NCI-H128 (cell line): ENCODE results near the gene NUP155.
A peak's percentile ranks its signal among the peaks of the same experiment; 100 is the strongest.
"Not testable (repeated sequence)": the region's sequence is repeated elsewhere in the genome, so short reads cannot be mapped to it uniquely, and the experiment has no call there.

Experiments
- DNase-seq: peaks from one replicate; lab custom pipeline; 2025; ENCODE audit not compliant: unreplicated experiment; lab: John Stamatoyannopoulos, UW

Gene NUP155

DNA sequence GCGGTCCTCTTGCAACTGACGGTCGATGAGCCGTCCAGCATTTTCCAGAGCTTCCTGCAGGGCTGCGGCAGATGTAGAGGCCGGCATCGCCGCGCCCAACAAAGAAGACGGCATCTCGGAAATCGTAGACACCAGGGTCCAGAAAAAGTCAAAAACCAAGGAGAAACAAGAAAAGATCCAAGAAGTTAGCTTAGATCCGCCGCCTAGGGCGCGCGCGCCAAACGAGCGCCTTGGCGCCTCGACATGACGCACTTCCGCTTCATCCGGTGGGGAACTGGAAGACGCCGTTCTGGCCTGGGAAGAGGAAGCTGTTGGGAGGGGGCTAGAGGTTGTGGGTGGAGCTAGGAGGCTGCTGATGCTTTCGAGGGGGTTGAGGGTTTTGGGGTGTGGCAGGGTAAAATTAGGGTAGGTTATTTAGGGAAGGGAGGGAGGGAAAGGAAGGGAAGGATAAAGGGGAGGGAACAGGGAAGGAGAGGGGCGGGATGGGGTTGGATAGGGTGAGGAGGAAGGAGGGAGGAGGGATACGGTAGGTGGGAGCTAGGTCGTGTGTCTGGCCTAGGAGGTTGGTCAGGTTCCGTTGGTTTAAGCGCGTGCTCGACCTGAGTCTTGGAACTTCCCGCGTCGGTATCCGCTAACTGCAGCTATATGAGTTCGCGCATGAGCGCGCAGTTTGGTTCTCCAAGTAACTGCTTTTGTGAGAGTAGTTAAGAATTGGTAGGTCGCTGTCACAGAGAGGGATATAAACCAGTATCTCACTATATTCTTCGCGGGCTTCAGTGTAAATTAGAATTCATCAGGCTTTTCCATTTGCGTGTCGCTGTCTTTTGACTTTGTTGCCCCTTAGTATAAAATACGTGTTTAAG is at the start of gene NUP155:
NUP155 (minus strand) TSS at position 243 of the 863 bp plus-strand sequence; CDS start at position 114, 129 bp downstream.
- DNase-seq = peak; percentile 85

DNA sequence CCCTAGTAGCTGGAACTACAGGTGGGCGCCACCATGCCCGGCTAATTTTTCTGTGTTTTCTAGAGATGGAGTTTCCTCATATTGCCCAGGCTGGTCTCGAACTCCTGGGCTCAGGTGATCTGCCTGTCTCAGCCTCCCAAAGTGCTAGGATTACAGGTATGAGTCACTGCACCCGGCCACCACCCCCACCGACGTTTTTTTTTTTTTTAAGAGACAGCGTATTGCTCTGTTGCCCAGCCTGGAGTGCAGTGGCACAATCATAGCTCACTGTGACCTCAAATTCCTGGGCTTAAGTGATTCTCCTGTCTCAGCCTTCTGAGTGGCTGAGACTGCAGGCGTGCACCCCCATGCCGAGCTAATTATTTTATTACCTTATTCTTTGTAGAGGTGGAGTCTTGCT is 46.4 kb upstream of the NUP155 start:
- DNase-seq = no peak

GRCh38 chr5:37415456-37415855 is 44.5 kb upstream of the NUP155 start:
- DNase-seq = not testable (repeated sequence)

DNA sequence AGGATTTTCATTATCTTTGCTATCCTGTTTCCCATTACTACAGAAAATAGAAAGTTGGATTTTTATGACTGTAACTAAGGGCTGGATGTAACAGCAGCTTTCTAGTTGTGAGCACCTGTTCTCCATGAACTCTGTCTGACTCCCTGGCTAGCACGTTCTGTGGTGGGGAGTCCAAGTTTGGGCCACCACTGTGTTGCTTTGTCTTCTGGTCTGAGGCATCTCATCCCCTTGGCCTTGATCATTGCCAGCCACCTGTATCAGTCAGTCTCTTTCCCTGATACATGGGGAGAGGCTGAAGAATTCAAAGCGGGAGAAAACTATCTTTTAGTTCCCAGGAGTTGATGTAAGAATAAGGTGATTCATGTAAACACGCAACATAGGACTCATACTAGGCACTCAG is 41.6 kb upstream of the NUP155 start:
- DNase-seq = no peak

DNA sequence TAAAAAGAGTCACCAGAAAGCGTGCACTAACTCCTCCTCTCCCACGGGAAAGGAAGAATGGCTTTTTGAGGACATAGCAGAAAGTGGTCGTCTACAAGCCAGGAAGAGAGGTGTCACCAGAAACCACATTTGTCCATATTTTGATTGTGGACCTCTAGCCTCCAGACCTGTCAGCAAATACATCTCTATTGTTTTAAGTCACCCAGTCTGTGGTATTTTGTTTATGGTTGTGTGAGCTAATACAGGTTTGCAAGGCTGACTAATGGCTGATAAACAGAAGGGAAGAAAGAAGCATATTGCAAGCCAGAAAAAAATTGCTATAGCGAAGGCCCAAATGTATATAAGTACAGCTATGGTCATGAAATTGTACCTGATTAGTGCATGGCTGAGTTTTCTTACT is 29.6 kb upstream of the NUP155 start:
- no peak for DNase-seq

DNA sequence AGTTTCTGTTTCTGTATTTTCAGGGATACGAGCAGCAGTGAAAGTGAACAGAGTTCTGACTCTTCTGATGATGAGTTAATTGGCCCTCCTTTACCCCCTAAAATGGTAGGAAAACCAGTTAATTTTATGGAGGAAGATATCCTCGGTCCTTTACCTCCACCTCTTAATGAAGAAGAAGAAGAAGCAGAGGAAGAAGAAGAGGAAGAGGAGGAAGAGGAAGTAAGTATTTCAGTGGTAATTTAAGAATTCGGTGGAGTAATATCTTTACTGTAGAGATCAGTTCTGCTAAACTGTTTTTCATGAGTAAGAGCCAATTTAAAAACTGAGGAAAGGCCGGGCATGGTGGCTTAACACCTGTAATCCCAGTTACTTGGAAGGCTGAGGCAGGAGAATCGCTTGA is 25.4 kb upstream of the NUP155 start:
- no peak for DNase-seq

DNA sequence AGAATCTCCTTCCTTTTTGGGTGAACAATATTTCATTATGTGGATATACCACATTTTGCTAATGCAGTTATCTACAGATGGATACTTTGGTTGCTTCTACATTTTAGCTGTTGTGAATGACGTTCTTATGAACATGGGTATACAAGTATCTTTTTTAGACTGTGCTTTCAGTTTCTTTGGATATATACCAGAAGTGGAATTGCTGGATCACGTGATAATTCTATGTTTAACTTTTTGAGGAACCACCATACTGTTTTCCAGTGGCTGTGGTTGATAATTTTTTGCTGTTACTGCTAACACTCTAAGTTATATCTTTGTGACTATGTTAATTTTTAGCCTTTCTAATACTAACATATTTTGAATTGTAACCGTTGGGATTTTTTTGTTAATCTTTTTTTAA is 20.7 kb upstream of the NUP155 start:
- DNase-seq = no peak

DNA sequence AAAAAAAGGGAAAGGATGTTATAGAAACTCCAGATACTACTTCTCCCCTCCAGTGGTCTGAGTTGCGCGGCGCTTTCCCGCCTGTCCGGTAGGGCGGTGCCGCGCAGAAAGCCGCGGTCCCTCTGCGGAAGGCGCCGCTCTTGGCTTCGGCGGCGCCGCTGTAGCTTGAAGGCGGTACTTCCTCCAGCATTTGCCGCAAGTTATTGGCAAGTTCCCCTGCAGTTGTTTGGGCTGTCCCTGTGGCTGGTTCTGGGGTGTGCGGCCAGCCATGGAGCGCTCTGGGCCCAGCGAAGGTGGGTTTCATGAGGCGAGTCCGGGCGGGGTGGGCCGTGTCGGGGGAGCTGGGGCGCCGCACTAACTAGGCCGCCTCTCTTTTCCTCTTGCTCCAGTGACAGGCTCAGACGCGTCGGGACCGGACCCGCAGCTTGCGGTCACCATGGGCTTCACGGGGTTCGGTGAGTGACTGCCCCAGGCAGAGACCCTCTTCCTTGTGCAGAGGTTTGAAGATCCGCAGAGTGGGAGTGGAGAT is 8.3 kb upstream of the NUP155 start, which contains the start of gene WDR70:
WDR70 (plus strand) TSS at position 219 of the 529 bp plus-strand sequence; CDS start at position 269, 50 bp downstream.
- DNase-seq = peak; percentile 75

DNA sequence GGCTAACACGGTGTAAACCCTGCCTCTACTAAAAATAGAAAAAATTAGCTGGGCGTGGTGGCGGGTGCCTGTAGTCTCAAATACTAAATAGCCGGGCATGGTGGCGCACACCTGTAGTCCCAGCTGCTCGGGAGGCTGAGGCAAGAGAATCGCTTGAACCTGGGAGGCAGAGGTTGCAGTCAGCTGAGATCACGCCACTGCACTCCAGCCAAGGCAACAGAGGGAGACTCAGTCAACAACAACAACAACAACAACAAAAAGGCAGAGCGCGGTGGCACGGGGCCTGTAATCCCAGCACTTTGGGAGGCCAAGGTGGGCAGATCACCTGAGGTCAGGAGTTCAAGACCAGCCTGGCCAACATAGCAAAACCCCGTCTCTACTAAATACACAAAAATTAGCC is 7.2 kb upstream of the NUP155 start:
- not testable (repeated sequence) for DNase-seq

GRCh38 chr5:37375091-37375490 is 4.2 kb upstream of the NUP155 start:
- DNase-seq = no peak

DNA sequence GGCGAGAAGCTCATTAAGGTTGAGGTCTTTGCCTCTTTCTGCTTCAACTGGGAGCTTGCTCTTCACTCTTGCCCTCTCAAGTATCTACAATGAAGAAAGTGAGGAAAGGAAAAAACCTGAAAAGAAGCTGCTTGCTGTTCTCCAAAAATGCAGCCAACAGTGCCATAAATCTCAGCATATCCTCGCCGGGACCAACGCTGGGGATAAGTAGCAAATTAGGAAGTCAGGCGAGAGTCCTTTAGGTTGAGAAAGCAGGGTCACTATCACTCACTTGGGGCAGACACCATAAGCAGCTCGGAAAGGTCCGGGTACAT is 399 bp downstream of the NUP155 start:
- no peak for DNase-seq

DNA sequence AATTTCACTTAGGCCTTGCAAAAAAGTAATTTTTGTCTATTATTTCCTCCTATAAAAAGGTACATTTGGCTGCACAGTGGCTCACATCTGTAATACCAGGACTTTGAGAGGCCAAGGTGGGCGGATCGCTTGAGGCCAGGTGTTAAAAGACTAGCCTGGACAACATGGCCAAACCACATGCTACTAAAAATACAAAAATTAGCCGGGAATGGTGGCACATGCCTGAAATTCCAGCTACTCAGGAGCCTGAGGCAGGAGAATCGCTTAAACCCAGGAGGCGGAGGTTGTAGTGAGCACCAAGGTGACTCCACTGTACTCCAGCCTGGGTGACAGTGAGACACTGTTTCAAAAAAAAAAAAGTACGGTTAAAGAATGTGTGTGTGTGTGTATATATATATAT is 15.7 kb downstream of the NUP155 start:
- DNase-seq = no peak

- DNase-seq = not testable (repeated sequence)
These were observed 28.2 kb downstream of the NUP155 start for GRCh38 chr5:37342741-37343140.

DNA sequence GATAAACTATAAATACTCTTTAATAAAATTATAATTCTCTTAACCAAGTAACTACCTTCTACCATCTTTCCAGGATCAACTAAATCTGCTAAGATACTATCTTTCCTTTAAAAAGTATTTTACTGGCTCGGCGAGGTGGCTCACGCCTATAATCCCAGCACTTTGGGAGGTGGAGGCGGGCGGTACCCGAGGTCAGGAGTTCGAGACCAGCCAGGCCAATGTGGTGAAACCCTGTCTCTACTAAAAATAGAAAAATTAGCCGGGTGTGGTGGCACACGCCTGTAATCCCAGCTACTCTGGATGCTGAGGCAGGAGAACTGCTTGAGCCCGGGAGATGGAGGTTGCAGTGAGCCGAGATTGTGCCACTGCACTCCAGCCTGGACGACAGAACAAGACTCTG is 36.2 kb downstream of the NUP155 start:
- DNase-seq = not testable (repeated sequence)

GRCh38 chr5:37326536-37326935 is 44.4 kb downstream of the NUP155 start:
- no peak for DNase-seq

DNA sequence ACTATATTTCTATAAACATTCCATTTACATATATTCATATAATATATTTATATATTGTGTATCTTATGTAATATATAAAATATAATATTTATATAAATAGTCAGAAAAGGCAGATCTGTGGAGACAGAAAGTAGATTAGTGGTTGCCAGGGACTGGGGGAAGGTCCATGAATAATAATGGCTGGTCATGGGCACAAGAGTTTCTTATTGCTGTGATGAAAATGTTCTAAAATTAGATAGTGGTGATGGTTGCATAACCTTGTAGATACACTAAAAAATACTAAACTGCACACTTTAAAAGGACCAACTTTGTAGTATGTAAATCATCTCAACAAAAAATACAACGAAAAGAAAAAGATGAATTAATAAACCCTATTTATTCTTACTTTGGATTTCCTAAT is 47.3 kb downstream of the NUP155 start:
- DNase-seq = no peak

DNA sequence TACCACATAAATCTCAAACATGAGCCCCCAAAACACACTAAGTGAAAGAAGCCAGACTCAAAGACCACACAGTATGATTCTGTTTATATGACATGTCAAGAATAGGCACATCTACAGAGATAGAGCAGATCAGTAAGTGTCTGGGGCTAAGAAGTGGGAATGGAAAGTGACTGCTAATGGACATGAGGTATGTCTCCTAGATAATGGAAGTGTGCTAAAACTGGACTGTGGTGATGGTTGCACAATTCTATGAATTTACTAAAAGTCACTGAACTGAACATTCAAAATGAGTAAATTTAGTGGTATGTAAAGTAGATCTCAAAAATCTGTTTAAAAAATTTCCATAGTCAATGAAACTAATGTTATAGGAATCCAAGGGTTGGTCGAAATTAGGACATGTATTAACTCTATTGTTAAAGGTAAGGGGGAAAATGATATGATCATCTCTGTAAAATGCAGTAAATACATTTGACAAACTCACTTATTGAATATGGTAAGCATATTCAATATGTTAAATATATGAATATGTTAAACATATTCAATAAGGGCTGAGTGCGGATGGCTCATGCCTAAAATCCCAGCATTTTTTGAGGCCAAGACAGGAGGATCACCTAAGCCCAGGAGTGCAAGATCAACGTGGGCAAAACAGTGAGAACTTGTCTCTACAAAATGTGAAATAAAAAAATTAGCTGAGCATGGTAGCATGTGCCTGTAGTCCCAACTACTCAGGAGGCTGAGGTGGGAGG is 51.7 kb downstream of the NUP155 start:
- no peak for DNase-seq

DNA sequence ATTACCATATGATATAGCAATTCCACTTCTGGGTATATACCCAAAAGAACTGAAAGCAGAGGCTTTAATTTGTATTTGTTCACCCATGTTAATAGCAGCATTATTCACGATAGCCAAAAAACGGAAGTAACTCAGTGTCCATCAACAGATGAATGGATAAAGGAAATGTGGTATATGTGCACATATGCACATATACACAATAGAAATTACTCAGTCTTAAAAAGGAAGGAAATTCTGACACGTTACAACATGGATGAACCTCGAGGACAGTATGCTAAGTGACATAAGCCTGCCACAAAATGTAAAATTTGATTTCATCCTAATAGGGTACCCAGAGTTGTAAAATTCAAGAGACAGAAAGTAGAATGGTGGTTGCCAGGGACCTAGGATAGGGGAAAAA is 54.9 kb downstream of the NUP155 start:
- no peak for DNase-seq

DNA sequence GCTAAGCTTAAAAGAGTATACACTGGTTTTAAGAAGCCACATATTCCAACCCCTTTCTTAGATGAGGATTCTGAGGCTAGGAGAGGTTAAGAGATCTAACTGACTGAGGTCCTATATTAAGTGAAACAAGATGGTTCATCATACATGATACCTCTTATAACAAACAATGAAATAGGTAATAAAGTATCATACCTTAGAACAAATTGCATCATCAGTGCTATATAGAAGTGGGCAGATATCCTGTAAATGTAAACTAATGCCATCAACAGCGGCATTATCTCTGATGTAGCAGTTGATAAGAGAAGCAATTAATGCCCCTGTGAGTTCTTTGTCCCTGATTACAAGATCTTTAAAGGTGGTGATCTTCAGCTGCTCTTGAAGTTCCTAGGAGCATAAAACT is 60.5 kb downstream of the NUP155 start:
- DNase-seq = no peak

DNA sequence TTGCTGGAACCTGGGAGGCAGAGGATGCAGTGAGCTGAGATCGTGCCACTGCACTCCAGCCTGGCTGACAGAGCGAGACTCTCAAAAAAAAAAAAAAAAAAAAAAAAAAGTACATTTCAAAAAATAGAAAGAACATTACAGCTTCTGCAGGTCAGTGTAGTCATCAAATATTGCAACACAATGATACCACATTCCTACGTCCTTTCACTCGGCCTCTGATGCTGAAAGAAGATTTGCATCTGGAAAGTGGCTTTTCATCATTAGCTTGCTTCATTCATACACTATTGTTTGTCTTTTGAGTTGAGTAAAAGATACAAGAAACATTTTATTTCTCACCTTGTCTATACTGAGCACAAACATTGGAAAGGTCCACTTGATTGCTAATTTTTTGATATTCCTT is 62.1 kb downstream of the NUP155 start:
- DNase-seq = no peak

- no peak for DNase-seq
These were observed 66.0 kb downstream of the NUP155 start for GRCh38 chr5:37304888-37305287.

DNA sequence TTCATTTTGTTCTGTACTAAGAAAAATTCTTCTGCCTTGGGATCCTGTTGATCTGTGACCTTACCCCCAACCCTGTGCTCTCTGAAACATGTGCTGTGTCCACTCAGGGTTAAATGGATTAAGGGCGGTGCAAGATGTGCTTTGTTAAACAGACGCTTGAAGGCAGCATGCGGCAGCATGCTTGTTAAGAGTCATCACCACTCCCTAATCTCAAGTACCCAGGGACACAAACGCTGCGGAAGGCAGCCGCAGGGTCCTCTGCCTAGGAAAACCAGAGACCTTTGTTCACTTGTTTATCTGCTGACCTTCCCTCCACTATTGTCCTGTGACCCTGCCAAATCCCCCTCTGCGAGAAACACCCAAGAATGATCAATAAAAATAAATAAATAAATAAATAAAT is 74.6 kb downstream of the NUP155 start:
- DNase-seq = not testable (repeated sequence)
